ENCODE results near the gene ATP13A3. TPM values are rescaled to one million over a fixed set of nuclear protein-coding genes. Genes with fewer than 3 reads are reported as not detected.

Gene ATP13A3
- total RNA-seq, 1 donor from 2014 or later = 135 TPM

DNA sequence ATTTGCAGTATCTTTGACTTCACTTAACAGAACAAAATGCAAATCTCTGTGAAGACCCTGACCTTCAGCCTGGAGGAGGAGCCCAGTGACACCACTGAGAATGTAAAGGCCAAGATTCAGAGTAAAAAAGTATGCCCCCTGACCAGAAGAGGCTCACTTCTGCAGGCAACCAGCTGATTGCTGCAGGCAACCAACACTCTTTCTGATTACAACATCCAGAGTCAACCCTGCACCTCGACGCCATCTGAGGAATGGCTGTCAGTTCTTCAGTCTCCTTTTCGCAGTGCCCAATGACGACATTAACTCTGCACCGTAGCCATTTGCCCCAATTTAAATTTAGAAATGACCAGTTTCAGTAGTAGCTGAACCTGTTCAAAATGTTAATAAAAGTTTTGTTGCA lies 14.9 kb downstream of the ATP13A3 start:
- no peaks in the 10 kb centered on the region for H3K9me3 Mint-ChIP-seq (ENCODE audit: low read depth)
- peaks cover 22% of the 10 kb centered on the region for H3K4me1 Mint-ChIP-seq (ENCODE audit: low read depth)
- peaks cover 2% of the 10 kb centered on the region for H3K36me3 Mint-ChIP-seq (ENCODE audit: insufficient read depth)
- H3K27me3 Mint-ChIP-seq = no peaks in the 10 kb centered on the region
- H3K4me3 Mint-ChIP-seq (ENCODE audit: low read depth) = no peak overlapping the region
- no peak for DNase-seq (ENCODE audit: low spot score, unreplicated experiment)
- TF ChIP-seq, protein P1, sequence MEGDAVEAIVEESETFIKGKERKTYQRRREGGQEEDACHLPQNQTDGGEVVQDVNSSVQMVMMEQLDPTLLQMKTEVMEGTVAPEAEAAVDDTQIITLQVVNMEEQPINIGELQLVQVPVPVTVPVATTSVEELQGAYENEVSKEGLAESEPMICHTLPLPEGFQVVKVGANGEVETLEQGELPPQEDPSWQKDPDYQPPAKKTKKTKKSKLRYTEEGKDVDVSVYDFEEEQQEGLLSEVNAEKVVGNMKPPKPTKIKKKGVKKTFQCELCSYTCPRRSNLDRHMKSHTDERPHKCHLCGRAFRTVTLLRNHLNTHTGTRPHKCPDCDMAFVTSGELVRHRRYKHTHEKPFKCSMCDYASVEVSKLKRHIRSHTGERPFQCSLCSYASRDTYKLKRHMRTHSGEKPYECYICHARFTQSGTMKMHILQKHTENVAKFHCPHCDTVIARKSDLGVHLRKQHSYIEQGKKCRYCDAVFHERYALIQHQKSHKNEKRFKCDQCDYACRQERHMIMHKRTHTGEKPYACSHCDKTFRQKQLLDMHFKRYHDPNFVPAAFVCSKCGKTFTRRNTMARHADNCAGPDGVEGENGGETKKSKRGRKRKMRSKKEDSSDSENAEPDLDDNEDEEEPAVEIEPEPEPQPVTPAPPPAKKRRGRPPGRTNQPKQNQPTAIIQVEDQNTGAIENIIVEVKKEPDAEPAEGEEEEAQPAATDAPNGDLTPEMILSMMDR (IDR thresholded peaks at IDR 0.05; ENCODE audit: unreplicated experiment) = no peak
- no peak overlapping the region for H3K27ac Mint-ChIP-seq

- peak overlapping the region; percentile 7 for H3K27ac Mint-ChIP-seq
- H3K4me3 Mint-ChIP-seq (ENCODE audit: low read depth) = no peak overlapping the region
- H3K27me3 Mint-ChIP-seq = no peaks in the 10 kb centered on the region
- peaks cover 24% of the 10 kb centered on the region for H3K4me1 Mint-ChIP-seq (ENCODE audit: low read depth)
- DNase-seq (ENCODE audit: low spot score, unreplicated experiment) = no peak
- H3K36me3 Mint-ChIP-seq (ENCODE audit: insufficient read depth) = peaks cover 2% of the 10 kb centered on the region
- TF ChIP-seq, protein P1 (IDR thresholded peaks at IDR 0.05; ENCODE audit: unreplicated experiment) = no peak
- no peaks in the 10 kb centered on the region for H3K9me3 Mint-ChIP-seq (ENCODE audit: low read depth)
Observed at GRCh38 chr3:194470615-194471014, 16.2 kb downstream of the ATP13A3 start.

DNA sequence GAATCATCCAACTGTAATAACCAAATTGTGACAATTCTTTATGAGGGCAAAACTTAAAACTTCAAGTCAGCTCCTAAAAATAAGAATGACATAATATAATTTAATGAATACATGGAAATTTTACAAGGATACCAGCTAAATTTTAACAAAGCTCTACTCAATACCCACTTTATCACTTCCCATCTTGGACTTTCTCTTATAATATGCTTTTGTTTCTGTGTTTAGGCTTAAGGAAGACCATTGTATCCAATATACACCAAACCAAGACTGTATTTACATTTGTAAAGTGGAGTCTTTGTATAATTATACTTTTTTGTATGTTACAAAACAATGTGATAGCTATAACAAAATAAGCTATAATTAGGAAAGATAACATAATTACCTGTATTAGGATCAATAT lies 16.8 kb downstream of the ATP13A3 start:
- Mint-ChIP-seq H3K27me3 (no peaks in the 10 kb centered on the region), H3K27ac (no peak overlapping the region), H3K36me3 (ENCODE audit: insufficient read depth) (peaks cover 4% of the 10 kb centered on the region), H3K9me3 (ENCODE audit: low read depth) (no peaks in the 10 kb centered on the region), H3K4me1 (ENCODE audit: low read depth) (peaks cover 24% of the 10 kb centered on the region), H3K4me3 (ENCODE audit: low read depth) (no peak overlapping the region)
- TF ChIP-seq, protein P1 (IDR thresholded peaks at IDR 0.05; ENCODE audit: unreplicated experiment) = no peak
- no peak for DNase-seq (ENCODE audit: low spot score, unreplicated experiment)

GRCh38 chr3:194468086-194468485 lies 18.7 kb downstream of the ATP13A3 start:
- no peak overlapping the region for H3K4me3 Mint-ChIP-seq (ENCODE audit: low read depth)
- H3K4me1 Mint-ChIP-seq (ENCODE audit: low read depth) = peaks cover 19% of the 10 kb centered on the region
- H3K27ac Mint-ChIP-seq = no peak overlapping the region
- TF ChIP-seq, protein P1 (IDR thresholded peaks at IDR 0.05; ENCODE audit: unreplicated experiment) = no peak
- DNase-seq (ENCODE audit: low spot score, unreplicated experiment) = no peak
- H3K9me3 Mint-ChIP-seq (ENCODE audit: low read depth) = no peaks in the 10 kb centered on the region
- H3K27me3 Mint-ChIP-seq = no peaks in the 10 kb centered on the region
- H3K36me3 Mint-ChIP-seq (ENCODE audit: insufficient read depth) = peaks cover 7% of the 10 kb centered on the region

GRCh38 chr3:194466761-194467356 lies 19.9 kb downstream of the ATP13A3 start:
- Mint-ChIP-seq H3K27ac (no peak overlapping the region), H3K27me3 (no peaks in the 10 kb centered on the region), H3K9me3 (ENCODE audit: low read depth) (no peaks in the 10 kb centered on the region), H3K36me3 (ENCODE audit: insufficient read depth) (peaks cover 6% of the 10 kb centered on the region), H3K4me1 (ENCODE audit: low read depth) (peaks cover 14% of the 10 kb centered on the region), H3K4me3 (ENCODE audit: low read depth) (no peak overlapping the region)
- DNase-seq (ENCODE audit: low spot score, unreplicated experiment) = no peak
- TF ChIP-seq, protein P1 (IDR thresholded peaks at IDR 0.05; ENCODE audit: unreplicated experiment) = no peak
